HepG2 (cell line): ENCODE results near the gene C12orf56. TPM values are rescaled to one million over a fixed set of nuclear protein-coding genes. Genes with fewer than 3 reads are reported as not detected.

Experiments
- CREB3 ChIP-seq: sonication (generic); formaldehyde crosslinking; IDR thresholded peaks from 2 replicates; pipeline ENCODE4 v1.5.0; 2020; ENCODE audit warnings: missing genetic modification reagents
- DZIP1 ChIP-seq: sonication (generic); formaldehyde crosslinking; IDR thresholded peaks from 2 replicates; pipeline ENCODE4 v1.5.0; 2020; ENCODE audit warnings: mild to moderate bottlenecking, missing genetic modification reagents
- ETS1 ChIP-seq: sonication (generic); formaldehyde crosslinking; IDR thresholded peaks from 2 replicates; pipeline ENCODE4 v1.4.0; 2020; ENCODE audit warnings: missing genetic modification reagents
- GABPB1 ChIP-seq: IDR thresholded peaks from 2 replicates; pipeline ENCODE4 v1.6.1; 2016; ENCODE audit warnings: mild to moderate bottlenecking, missing genetic modification reagents, moderate library complexity, missing compliant biosample characterization
- HIC2 ChIP-seq: sonication (generic); formaldehyde crosslinking; IDR thresholded peaks from 2 replicates; pipeline ENCODE4 v1.9.0; 2022; ENCODE audit warnings: low read depth, missing genetic modification reagents
- IRF9 ChIP-seq: sonication (generic); formaldehyde crosslinking; IDR thresholded peaks from 2 replicates; pipeline ENCODE4 v1.8.0; 2022; ENCODE audit warnings: missing genetic modification reagents, mild to moderate bottlenecking, borderline replicate concordance
- KMT2B ChIP-seq: IDR thresholded peaks from 2 replicates; pipeline ENCODE4 v1.6.1; 2016; ENCODE audit warnings: missing genetic modification reagents, missing compliant biosample characterization
- PLSCR1 ChIP-seq: sonication (generic); formaldehyde crosslinking; IDR thresholded peaks from 2 replicates; pipeline ENCODE4 v1.5.0; 2020; ENCODE audit warnings: missing genetic modification reagents, mild to moderate bottlenecking, borderline replicate concordance
- PRDM10 ChIP-seq: sonication (generic); formaldehyde crosslinking; IDR thresholded peaks from 2 replicates; pipeline ENCODE4 v1.4.0; 2020; ENCODE audit warnings: low read depth, missing genetic modification reagents
- TFDP2 ChIP-seq: sonication (generic); formaldehyde crosslinking; IDR thresholded peaks from 2 replicates; pipeline ENCODE4 v1.4.0; 2020; ENCODE audit warnings: missing genetic modification reagents
- ZNF124 ChIP-seq: sonication (generic); formaldehyde crosslinking; IDR thresholded peaks from 2 replicates; pipeline ENCODE4 v1.4.0; 2020; ENCODE audit warnings: missing genetic modification reagents
- ZNF589 ChIP-seq: sonication (generic); formaldehyde crosslinking; conservative IDR thresholded peaks from 2 replicates; pipeline ENCODE4 v1.8.0; 2022; ENCODE audit warnings: mild to moderate bottlenecking, moderate library complexity, missing genetic modification reagents
- ZNF709 ChIP-seq: sonication (generic); formaldehyde crosslinking; IDR thresholded peaks from 2 replicates; pipeline ENCODE4 v1.5.0; 2020; ENCODE audit warnings: mild to moderate bottlenecking, missing genetic modification reagents
- polyA plus RNA-seq, 8 experiments: library from polyadenylated mRNA; depleted of rRNA in 3 of 8; stranded (reverse) in 7 of 8; unstranded in 1 of 8; fragments of >200 nt; fragmentation: Illumina TruSeq in 4 of 8; extraction: Trizol in 4 of 8; gene quantifications; 2 replicates each; pipeline versions ENCODE4 v1.2.1 to v1.2.3, GENCODE V29; 2011 to 2016; ENCODE audit warnings: low read depth in 4 of 8, missing spikeins in 1 of 8, mixed read lengths in 1 of 8; ENCODE audit not compliant: insufficient read depth in 1 of 8
- total RNA-seq, 5 experiments: library from RNA; depleted of rRNA; stranded (reverse); fragments of >200 nt; fragmentation: Illumina TruSeq; extraction: Trizol; gene quantifications; 2 replicates each; pipeline ENCODE4 v1.2.3, GENCODE V29; 2016; ENCODE audit warnings: low read depth in 1 of 5

Gene C12orf56
- total and polyA plus RNA-seq, 2 of the 13 experiments (the other 11 are each of a cell fraction or from before 2014, with no cell fraction given): 0.07 TPM; not detected in 1

- TF ChIP-seq KMT2B (peak; percentile 80), ZNF589 (CRISPR knock-in tag) (no peak), ZNF709 (0 out of 2 replicates have a peak, but pooled peaks have one; percentile 10), ZNF124 (CRISPR knock-in tag) (no peak), GABPB1 (CRISPR knock-in tag) (peak; percentile 93), DZIP1 (CRISPR knock-in tag) (no peak), PRDM10 (CRISPR knock-in tag) (no peak), PLSCR1 (CRISPR knock-in tag) (no peak), IRF9 (peak; percentile 71), TFDP2 (peak; percentile 52), ETS1 (CRISPR knock-in tag) (no peak), CREB3 (0 out of 2 replicates have a peak, but pooled peaks have one; percentile 3), HIC2 (CRISPR knock-in tag) (no peak; the same call in 1 of the 2 replicates)
Observed at GRCh38 chr12:64403707-64404469, 13.3 kb upstream of the C12orf56 start, which contains the start of gene XPOT (continued).
